Measurements from ENCODE around the gene THSD4.

- TF ChIP-seq POLR2A (IDR thresholded peaks at IDR 0.05) (no peak), CTCF (IDR thresholded peaks at IDR 0.05) (no peak)
Observed at GRCh38 chr15:71708741-71709140, 593.5 kb downstream of the THSD4 start.
